Loucy (cell line): ENCODE data around the gene GOLGA5.

Experiments used
- H2AFZ ChIP-seq: fragments of 200-600 bp; sonication (generic); 2 replicates; pipeline ENCODE4 v1.6.0; 2016; ENCODE audit warnings: antibody characterized with exemption, mild to moderate bottlenecking, low read length, moderate library complexity
- H3F3A ChIP-seq: fragments of 200-600 bp; 2 replicates; pipeline ENCODE4 v1.6.0; 2016; ENCODE audit warnings: antibody characterized with exemption, low read depth, mild to moderate bottlenecking
- H3K27me3 ChIP-seq: fragments of 200-600 bp; sonication (generic); 2 replicates; pipeline ENCODE4 v1.6.1; 2014; ENCODE audit warnings: low read length, mild to moderate bottlenecking; ENCODE audit not compliant: insufficient read depth, poor library complexity, severe bottlenecking
- H3K36me3 ChIP-seq: fragments of 200-600 bp; sonication (generic); 2 replicates; pipeline ENCODE4 v1.6.1; 2016; ENCODE audit warnings: low read length; ENCODE audit not compliant: insufficient read depth
- H3K4me1 ChIP-seq: fragments of 200-600 bp; sonication (generic); 2 replicates; pipeline ENCODE4 v1.5.1; 2014; ENCODE audit warnings: low read length, mild to moderate bottlenecking; ENCODE audit not compliant: insufficient read depth, poor library complexity, severe bottlenecking
- H3K4me2 ChIP-seq: fragments of 200-600 bp; sonication (generic); 2 replicates; pipeline ENCODE4 v1.6.0; 2014; ENCODE audit warnings: antibody characterized with exemption, low read length, low read depth, mild to moderate bottlenecking; ENCODE audit not compliant: poor library complexity, severe bottlenecking
- H3K4me3 ChIP-seq: fragments of 200-600 bp; sonication (generic); 2 replicates; pipeline ENCODE4 v1.5.1; 2014; ENCODE audit warnings: low read length, mild to moderate bottlenecking, mixed read lengths; ENCODE audit not compliant: poor library complexity, severe bottlenecking
- H3K79me2 ChIP-seq: fragments of 200-600 bp; sonication (generic); 2 replicates; pipeline ENCODE4 v1.6.1; 2014; ENCODE audit warnings: low read length; ENCODE audit not compliant: insufficient read depth
- H3K9ac ChIP-seq: fragments of 200-600 bp; sonication (generic); 2 replicates; pipeline ENCODE4 v1.6.0; 2014; ENCODE audit warnings: mild to moderate bottlenecking, low read depth, low read length, moderate library complexity; ENCODE audit not compliant: poor library complexity, severe bottlenecking
- H3K9me2 ChIP-seq: fragments of 200-600 bp; sonication (generic); replicated peaks from 2 replicates; pipeline ENCODE4 v1.6.1; 2016; ENCODE audit warnings: low read depth, low read length, mixed read lengths
- H3K9me3 ChIP-seq: fragments of 200-600 bp; sonication (generic); 2 replicates; pipeline ENCODE4 v1.6.1; 2014; ENCODE audit warnings: mild to moderate bottlenecking, antibody characterized with exemption, low read length, low read depth; ENCODE audit not compliant: insufficient read depth
- H4K20me1 ChIP-seq: fragments of 200-600 bp; sonication (generic); 2 replicates; pipeline ENCODE4 v1.6.0; 2014; ENCODE audit warnings: antibody characterized with exemption, low read length, mild to moderate bottlenecking; ENCODE audit not compliant: insufficient read depth, poor library complexity, severe bottlenecking
- CTCF ChIP-seq: fragments of 200-600 bp; sonication (generic); conservative IDR thresholded peaks from 2 replicates; pipeline ENCODE4 v1.5.1; 2014; ENCODE audit warnings: mild to moderate bottlenecking, antibody characterized with exemption, low read length
- EZH2phosphoT487 ChIP-seq: fragments of 200-600 bp; IDR thresholded peaks from 2 replicates; pipeline ENCODE4 v1.6.1; 2018; ENCODE audit warnings: antibody characterized with exemption, mild to moderate bottlenecking, moderate library complexity, borderline replicate concordance

GOLGA5 gene

GRCh38 chr14:92888896-92889295 lies 94.8 kb downstream of the GOLGA5 start:
- H3K9ac ChIP-seq: no peak overlapping the region
- no peak for TF ChIP-seq CTCF
- TF ChIP-seq EZH2phosphoT487: no peak
- H3K4me1 ChIP-seq: no peaks in the 10 kb centered on the region
- H3K4me3 ChIP-seq: no peak overlapping the region
- no peak overlapping the region for H3K4me2 ChIP-seq
- no peaks in the 10 kb centered on the region for H3K79me2 ChIP-seq
- H3K9me3 ChIP-seq: no peaks in the 10 kb centered on the region
- no peaks in the 10 kb centered on the region for H4K20me1 ChIP-seq
- no peaks in the 10 kb centered on the region for H3F3A ChIP-seq
- H3K9me2 ChIP-seq: no peaks in the 10 kb centered on the region
- H2AFZ ChIP-seq: no peak overlapping the region
- no peaks in the 10 kb centered on the region for H3K27me3 ChIP-seq
- no peaks in the 10 kb centered on the region for H3K36me3 ChIP-seq
